Lung (tissue), 12 donors: Measurements from ENCODE around the gene POC1A. TPM values are rescaled to one million over a fixed set of nuclear protein-coding genes. Genes with fewer than 3 reads are reported as not detected.
A peak's percentile ranks its signal among the peaks of the same experiment; 100 is the strongest.

Experiments
- ATAC-seq: fragments of 200-7000 bp; cut with Tn5 transposase; one replicate; pipeline ENCODE4 v1.9.1; 2020; ENCODE audit warnings: moderate number of reproducible peaks; ENCODE audit not compliant: insufficient read depth, low FRiP score
- DNase-seq, 3 donors: peaks; one replicate each; pipeline ENCODE4 v3.0.0-alpha.2; 2013 to 2017
- H3K27ac ChIP-seq, 2 donors: one replicate each; pipeline ENCODE4 v1.5.1; 2013; ENCODE audit warnings: mild to moderate bottlenecking in 2 of 2, moderate library complexity in 2 of 2, control low read depth in 1 of 2, inconsistent platforms in 1 of 2, low read depth in 1 of 2, low read length in 1 of 2
- H3K27me3 ChIP-seq, 3 donors: one replicate each; pipeline ENCODE4 v1.5.1; 2013; ENCODE audit warnings: low read length in 2 of 3; ENCODE audit not compliant: control insufficient read depth in 3 of 3, insufficient read depth in 3 of 3
- H3K36me3 ChIP-seq, 4 donors: one replicate each; pipeline ENCODE4 v1.5.1; 2013; ENCODE audit warnings: low read length in 4 of 4, mild to moderate bottlenecking in 1 of 4, moderate library complexity in 1 of 4; ENCODE audit not compliant: control insufficient read depth in 4 of 4, insufficient read depth in 4 of 4
- H3K4me1 ChIP-seq, 5 donors: one replicate each; pipeline ENCODE4 v1.5.1; 2013; ENCODE audit warnings: low read length in 5 of 5, mild to moderate bottlenecking in 2 of 5, moderate library complexity in 1 of 5; ENCODE audit not compliant: control insufficient read depth in 5 of 5, insufficient read depth in 5 of 5
- H3K4me3 ChIP-seq: one replicate; pipeline ENCODE4 v1.5.1; 2013; ENCODE audit warnings: mild to moderate bottlenecking, control low read depth, moderate library complexity
- H3K9ac ChIP-seq, 2 donors: one replicate each; pipeline ENCODE4 v1.5.1; 2013; ENCODE audit warnings: low read length in 2 of 2, control low read depth in 1 of 2; ENCODE audit not compliant: insufficient read depth in 1 of 2
- H3K9me3 ChIP-seq, 4 donors: one replicate each; pipeline ENCODE4 v1.5.1; 2013; ENCODE audit warnings: low read length in 3 of 4, mild to moderate bottlenecking in 1 of 4, moderate library complexity in 1 of 4; ENCODE audit not compliant: control insufficient read depth in 4 of 4, insufficient read depth in 3 of 4
- WGBS, 2 donors: extraction: QIAGEN DNeasy Blood & Tissue Kit; methylation state at CpG; one replicate each; pipeline ENCODE4 v1.1.7; 2013; 5-methylcytosine and 5-hydroxymethylcytosine counted together
- polyA plus RNA-seq, 2 donors: library from polyadenylated mRNA; stranded (reverse); fragments of 200-250 nt; gene quantifications; one replicate each; pipeline ENCODE4 v1.2.1, GENCODE V29; 2013
- total RNA-seq, 2 donors: library from RNA; depleted of rRNA in 1 of 2; stranded (reverse); fragments of >200 nt in 1 of 2; gene quantifications; one replicate each; pipeline ENCODE4 v1.2.1, GENCODE V29; 2014 to 2021
- TF ChIP-seq, protein P1 (sequence below): IDR thresholded peaks from 2 replicates; pipeline ENCODE4 v1.5.1; 2012; ENCODE audit warnings: mild to moderate bottlenecking; ENCODE audit errors: control extremely low read depth, extremely low read depth
- donor health status: control.
- donor health status: control.
- donor health status: Bipolar disorder and iron deficiency.
- donor health status: healthy.
- donor health status: DM: yes; HTN: yes; CAD: no.

POC1A gene
- total and polyA plus RNA-seq, 4 donors: 2.3 to 5.4 (median 4.0) TPM

DNA sequence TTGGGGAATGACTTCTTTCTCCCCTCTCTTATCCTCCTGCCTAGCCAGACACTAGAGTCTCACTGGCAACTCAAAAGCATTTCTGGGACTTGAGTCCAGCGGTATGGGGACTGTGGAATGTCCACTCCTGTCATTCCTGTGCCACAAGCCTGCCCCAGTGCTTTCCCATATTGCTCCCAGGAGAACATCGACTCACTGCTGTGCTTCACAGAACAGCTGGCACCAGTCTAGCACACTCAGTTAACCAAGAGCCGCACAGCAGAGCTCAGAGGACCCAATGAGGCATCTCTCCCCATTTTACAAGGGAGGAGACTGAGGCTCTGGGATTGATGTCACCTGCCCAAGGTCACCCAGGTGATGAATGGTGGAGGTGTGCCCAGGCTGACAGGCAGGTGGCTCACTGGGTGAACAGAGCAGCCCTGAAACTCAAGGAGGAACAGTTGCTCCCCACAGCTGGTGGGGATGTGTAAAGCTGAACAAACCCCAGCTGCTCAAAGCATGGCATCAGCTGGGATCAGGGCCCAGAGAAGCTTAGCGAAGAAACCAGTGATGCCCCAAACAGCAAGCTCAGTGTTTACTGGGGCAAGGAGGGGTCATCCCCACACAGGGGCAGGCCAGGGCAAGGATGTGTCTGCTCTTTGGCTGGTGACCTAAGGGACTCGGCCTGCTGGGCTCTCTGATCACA is 62.5 kb downstream of the POC1A start:
- H3K9ac ChIP-seq: no peak overlapping the region
- no peak overlapping the region for H3K27ac ChIP-seq
- no peaks in the 10 kb centered on the region for H3K9me3 ChIP-seq
- ATAC-seq (no peak), DNase-seq (peak; percentile 77 to 91 (median 87))
- H3K4me1 ChIP-seq: peaks cover 0 to 41% (median 22%) of the 10 kb centered on the region in 5 donors
- no peaks in the 10 kb centered on the region for H3K36me3 ChIP-seq
- no peak overlapping the region for H3K4me3 ChIP-seq
- H3K27me3 ChIP-seq: no peaks in the 10 kb centered on the region
- 74 to 87% methylated on average over 5 of the region's 5 CpGs for WGBS, 2 donors
- TF ChIP-seq, protein P1, sequence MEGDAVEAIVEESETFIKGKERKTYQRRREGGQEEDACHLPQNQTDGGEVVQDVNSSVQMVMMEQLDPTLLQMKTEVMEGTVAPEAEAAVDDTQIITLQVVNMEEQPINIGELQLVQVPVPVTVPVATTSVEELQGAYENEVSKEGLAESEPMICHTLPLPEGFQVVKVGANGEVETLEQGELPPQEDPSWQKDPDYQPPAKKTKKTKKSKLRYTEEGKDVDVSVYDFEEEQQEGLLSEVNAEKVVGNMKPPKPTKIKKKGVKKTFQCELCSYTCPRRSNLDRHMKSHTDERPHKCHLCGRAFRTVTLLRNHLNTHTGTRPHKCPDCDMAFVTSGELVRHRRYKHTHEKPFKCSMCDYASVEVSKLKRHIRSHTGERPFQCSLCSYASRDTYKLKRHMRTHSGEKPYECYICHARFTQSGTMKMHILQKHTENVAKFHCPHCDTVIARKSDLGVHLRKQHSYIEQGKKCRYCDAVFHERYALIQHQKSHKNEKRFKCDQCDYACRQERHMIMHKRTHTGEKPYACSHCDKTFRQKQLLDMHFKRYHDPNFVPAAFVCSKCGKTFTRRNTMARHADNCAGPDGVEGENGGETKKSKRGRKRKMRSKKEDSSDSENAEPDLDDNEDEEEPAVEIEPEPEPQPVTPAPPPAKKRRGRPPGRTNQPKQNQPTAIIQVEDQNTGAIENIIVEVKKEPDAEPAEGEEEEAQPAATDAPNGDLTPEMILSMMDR: no peak

DNA sequence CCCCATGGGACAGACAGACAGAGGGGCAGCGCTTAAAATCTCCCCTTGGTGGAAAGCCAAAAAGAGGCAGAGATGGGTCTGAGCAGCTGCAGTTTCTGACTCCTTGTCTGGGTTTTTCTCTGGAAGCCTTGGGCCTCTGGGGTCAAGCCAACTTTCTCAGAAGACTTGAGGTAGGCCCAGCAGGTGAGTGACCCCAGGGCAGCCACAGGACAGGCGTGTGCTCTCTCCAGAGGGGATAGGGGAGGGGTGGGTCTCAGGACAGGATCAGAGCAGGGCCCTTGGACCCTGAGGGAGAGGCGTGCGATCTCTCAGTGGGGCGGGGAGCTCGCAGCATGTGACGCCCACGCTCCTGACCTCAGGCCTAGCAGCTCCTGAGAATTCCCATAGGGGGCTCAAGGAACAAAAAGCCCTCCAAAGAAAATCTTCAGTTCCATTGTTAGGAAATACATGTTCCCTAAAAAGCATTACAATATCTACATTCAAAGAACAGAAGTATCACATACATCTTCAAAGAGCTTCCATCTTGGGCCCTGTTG is 63.2 kb downstream of the POC1A start:
- 92 to 94% methylated on average over 8 of the region's 8 CpGs for WGBS, 2 donors
- TF ChIP-seq, protein P1: no peak
- H3K27me3 ChIP-seq: no peaks in the 10 kb centered on the region
- H3K9ac ChIP-seq: no peak overlapping the region
- ATAC-seq: no peak
- H3K36me3 ChIP-seq: no peaks in the 10 kb centered on the region
- H3K4me1 ChIP-seq: peaks cover 0 to 41% (median 25%) of the 10 kb centered on the region in 5 donors
- H3K27ac ChIP-seq: peak overlapping the region in 1 of 2 donors; percentile 32
- peak in 1 of 3 donors; percentile 32 for DNase-seq
- H3K4me3 ChIP-seq: no peak overlapping the region
- H3K9me3 ChIP-seq: no peaks in the 10 kb centered on the region

DNA sequence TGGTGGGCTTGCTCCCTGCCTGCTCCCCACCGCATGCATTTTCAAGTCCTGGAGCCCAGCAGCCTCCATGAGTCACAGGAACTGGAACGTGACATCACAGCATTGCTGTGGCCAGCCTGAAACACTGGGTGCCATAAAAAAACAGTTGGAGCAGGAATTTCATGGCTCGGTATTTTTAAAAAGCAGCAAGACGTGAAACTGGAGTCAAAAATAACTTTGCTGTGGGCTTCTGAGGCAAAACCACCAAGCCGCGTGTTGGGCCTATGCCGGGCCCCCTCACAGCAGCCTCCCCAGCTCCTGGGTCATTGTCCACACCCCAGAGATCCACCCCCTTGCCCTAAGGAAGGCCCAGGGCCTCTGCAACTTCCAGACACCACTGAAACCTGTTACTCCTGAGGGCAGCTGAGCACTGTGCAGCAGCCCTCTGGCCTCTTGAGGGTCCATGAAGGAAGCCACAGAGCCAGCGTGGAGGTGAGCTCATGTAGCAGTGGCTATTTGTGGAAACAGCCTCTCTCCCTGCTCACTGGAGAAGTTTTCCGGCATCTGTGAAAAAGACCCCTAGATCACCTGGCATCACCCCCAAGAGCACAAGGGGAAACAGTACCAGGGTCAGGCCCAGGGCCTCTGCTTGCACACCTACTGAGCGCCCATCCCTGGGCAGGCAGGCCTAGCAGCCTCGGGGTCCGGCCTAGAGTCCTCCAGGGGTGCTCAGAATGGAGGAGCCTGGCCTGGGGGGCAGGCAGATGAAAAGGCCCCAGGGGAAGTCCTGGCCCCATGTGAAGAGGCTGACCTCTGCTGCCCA is 63.9 kb downstream of the POC1A start:
- H3K27ac ChIP-seq: peak overlapping the region in 1 of 2 donors; percentile 29
- DNase-seq: peak in 1 of 3 donors; percentile 55

More for the DNA sequence above, 63.9 kb downstream of the POC1A start:
- 79 to 83% methylated on average over 12 of the region's 12 CpGs for WGBS, 2 donors
- H3K4me1 ChIP-seq: peaks cover 0 to 41% (median 22%) of the 10 kb centered on the region in 5 donors
- no peak overlapping the region for H3K9ac ChIP-seq
- TF ChIP-seq, protein P1: no peak
- ATAC-seq: no peak
- H3K4me3 ChIP-seq: no peak overlapping the region
- H3K27me3 ChIP-seq: no peaks in the 10 kb centered on the region
- no peaks in the 10 kb centered on the region for H3K36me3 ChIP-seq
- H3K9me3 ChIP-seq: no peaks in the 10 kb centered on the region
